Measurements from ENCODE around the gene SIRPA.

SIRPA gene

GRCh38 chr20:1968964-1969363 is 73.8 kb downstream of the SIRPA start:
- H3K27ac ChIP-seq, result no peak overlapping the region
- TF ChIP-seq CTCF (conservative IDR thresholded peaks at IDR 0.05; ENCODE audit: low read depth), result no peak
- POLR2A ChIA-PET (ENCODE audit: low non-redundant PET), result no interaction called here
- CTCF ChIA-PET, result interaction anchor here (0.7 to 1.2 kb wide), 2 partner anchors 204 to 279 kb away, joined by 4 read pairs; no protein-coding TSS in a partner anchor
- no peak for DNase-seq (ENCODE audit: low spot score)

- H3K27ac ChIP-seq, result no peak overlapping the region
- DNase-seq (ENCODE audit: low spot score), result no peak
- POLR2A ChIA-PET (ENCODE audit: low non-redundant PET), result no interaction called here
- TF ChIP-seq CTCF (conservative IDR thresholded peaks at IDR 0.05; ENCODE audit: low read depth), result no peak
- CTCF ChIA-PET, result interaction anchor here (0.7 to 1.3 kb wide), 2 partner anchors 160 to 200 kb away, joined by 3 read pairs; no protein-coding TSS in a partner anchor
Measured at GRCh38 chr20:1971893-1972586, 76.8 kb downstream of the SIRPA start.

GRCh38 chr20:1973601-1974440 is 78.6 kb downstream of the SIRPA start:
- CTCF ChIA-PET, result no interaction called here
- POLR2A ChIA-PET (ENCODE audit: low non-redundant PET), result no interaction called here
- no peak for DNase-seq (ENCODE audit: low spot score)
- no peak for TF ChIP-seq CTCF (conservative IDR thresholded peaks at IDR 0.05; ENCODE audit: low read depth)
- no peak overlapping the region for H3K27ac ChIP-seq

- TF ChIP-seq CTCF (conservative IDR thresholded peaks at IDR 0.05; ENCODE audit: low read depth), result no peak
- ChIA-PET CTCF (no interaction called here), POLR2A (ENCODE audit: low non-redundant PET) (no interaction called here)
- H3K27ac ChIP-seq, result no peak overlapping the region
- DNase-seq (ENCODE audit: low spot score), result no peak
Measured at GRCh38 chr20:1975291-1975690, 80.1 kb downstream of the SIRPA start.

GRCh38 chr20:1979106-1979778 is 84.0 kb downstream of the SIRPA start:
- no peak for DNase-seq (ENCODE audit: low spot score)
- POLR2A ChIA-PET (ENCODE audit: low non-redundant PET), result no interaction called here
- TF ChIP-seq CTCF (conservative IDR thresholded peaks at IDR 0.05; ENCODE audit: low read depth), result no peak
- CTCF ChIA-PET, result interaction anchor here (0.6 kb wide), 1 partner anchor 32 kb away, joined by 4 read pairs; no protein-coding TSS in a partner anchor
- H3K27ac ChIP-seq, result no peak overlapping the region

- DNase-seq (ENCODE audit: low spot score), result no peak
- TF ChIP-seq CTCF (conservative IDR thresholded peaks at IDR 0.05; ENCODE audit: low read depth), result no peak
- CTCF ChIA-PET, result no interaction called here
- POLR2A ChIA-PET (ENCODE audit: low non-redundant PET), result no interaction called here
- H3K27ac ChIP-seq, result no peak overlapping the region
Measured at GRCh38 chr20:1982686-1983085, 87.5 kb downstream of the SIRPA start.

Data from RWPE1 (cell line).